Measurements from ENCODE around the gene HIBCH.
A peak's percentile ranks its signal among the peaks of the same experiment; 100 is the strongest.
"Not testable (repeated sequence)": the region's sequence is repeated elsewhere in the genome, so short reads cannot be mapped to it uniquely, and the experiment has no call there.

Gene HIBCH

DNA sequence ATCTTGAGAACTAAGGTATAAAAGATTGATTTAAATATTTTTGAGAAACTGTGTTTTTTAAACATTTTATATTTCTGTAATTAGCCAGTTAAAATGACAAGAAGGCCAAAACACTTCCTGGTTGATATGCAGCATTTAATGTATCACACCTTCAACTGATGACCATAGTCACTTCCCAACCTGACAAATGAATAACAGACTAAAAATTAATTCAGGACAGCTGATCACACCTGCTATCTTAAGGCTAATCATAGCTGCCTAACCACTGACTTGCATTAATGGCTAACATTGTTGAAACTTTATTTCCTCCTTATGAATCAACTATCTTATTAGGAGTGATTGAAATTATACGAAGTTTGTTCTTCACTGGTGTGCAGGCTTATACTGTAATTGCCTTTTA is 131.3 kb downstream of the HIBCH start:
- DNase-seq (ENCODE audit: low read depth): no peak

DNA sequence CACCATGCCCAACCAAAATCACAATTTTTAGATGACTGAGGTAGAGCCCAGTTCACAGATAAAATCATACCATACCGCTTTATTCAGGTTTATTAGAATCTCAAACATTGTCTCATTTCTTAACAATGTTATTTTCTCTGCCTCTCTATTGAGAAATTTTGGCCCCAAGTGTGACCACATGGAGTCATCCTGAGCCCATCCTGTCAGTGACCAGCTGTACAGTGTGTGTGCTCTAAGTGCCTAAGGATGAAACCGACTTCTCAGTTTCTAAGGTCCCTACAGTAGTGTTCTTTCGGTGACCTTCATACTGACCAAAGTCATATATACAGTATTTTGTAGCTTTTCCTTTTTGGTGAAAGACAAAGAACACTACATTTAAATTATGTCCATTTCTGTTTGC is 133.4 kb downstream of the HIBCH start:
- DNase-seq (ENCODE audit: low read depth): peak; percentile 13

DNA sequence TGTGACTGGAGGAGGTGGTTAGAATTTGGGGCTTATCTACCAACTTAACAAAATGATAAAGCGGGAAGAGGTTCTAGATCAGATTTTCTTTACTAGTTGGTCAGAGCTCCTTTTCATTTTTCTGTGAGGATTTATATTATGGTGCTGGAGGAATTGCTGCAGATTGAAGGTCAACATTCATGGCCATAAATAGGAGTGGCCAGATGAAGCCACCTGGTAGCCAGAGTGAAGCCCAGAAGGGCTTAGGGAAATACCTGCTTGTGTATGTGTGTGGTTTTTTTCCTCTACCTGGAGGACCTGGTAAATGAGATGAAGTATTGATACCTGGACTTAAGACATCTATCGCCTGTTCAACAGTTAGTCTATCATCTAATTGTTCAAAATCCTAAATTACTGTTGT is 134.2 kb downstream of the HIBCH start:
- no peak for DNase-seq (ENCODE audit: low read depth)

DNA sequence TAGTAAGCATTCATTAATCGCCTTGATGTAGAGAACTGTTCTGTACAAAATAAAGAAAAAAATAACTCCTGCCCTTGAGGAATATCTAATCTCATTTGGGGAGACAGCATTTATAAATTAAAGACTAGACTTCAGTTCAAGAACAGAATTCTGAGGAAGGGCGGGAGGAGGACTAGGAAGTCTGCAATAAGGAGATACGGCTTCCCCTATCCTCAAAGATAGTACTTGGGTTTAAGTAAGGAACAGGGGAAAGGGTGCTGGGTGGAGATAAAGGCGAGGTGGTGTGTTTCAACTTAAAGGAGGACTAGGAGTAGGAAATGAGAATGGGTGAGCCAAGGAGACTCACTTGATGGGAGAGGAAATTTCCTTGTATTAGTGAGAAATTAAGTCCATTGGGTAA is 135.2 kb downstream of the HIBCH start:
- DNase-seq (ENCODE audit: low read depth): no peak

DNA sequence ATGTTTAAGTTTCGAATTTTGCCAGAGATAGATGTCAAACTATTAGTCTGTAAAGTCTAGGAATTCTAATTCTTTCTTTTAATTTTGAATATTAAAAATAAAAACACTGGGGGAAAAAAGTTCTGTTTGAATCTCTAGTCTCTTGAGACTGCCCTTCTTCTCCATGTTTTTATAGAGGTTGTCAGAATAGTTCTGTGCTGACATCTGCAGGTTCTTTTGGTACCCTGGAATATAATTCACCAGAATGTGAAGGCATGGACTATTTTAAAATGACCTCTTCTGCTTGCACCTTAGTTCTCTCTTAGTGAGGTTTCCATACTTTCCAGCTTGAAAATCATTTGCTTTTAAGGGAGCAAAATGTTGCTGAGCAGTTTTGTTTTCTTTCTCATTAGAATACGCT is 136.1 kb downstream of the HIBCH start:
- DNase-seq (ENCODE audit: low read depth): no peak

DNA sequence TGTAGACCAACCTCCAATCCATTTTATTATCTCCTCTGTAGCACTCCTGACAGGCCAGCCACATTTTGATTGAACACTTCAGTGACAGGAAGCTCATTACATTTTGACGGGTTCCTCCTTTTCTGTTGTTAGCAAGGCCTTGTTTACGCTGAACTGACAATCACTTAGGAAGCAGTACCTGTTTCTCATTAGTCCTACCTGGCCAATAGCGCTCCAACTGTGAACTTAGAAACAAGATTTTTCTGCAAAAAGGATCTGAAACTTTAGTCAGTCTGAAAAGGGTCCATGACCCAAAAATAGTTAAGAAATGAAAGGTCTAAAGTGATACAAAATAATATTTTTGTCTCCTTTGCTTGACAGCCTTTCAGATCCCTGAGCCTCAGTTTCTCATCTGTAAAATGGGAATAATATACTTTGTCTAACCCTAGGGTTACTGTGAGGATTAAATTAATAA is 137.5 kb downstream of the HIBCH start:
- DNase-seq (ENCODE audit: low read depth): no peak

DNA sequence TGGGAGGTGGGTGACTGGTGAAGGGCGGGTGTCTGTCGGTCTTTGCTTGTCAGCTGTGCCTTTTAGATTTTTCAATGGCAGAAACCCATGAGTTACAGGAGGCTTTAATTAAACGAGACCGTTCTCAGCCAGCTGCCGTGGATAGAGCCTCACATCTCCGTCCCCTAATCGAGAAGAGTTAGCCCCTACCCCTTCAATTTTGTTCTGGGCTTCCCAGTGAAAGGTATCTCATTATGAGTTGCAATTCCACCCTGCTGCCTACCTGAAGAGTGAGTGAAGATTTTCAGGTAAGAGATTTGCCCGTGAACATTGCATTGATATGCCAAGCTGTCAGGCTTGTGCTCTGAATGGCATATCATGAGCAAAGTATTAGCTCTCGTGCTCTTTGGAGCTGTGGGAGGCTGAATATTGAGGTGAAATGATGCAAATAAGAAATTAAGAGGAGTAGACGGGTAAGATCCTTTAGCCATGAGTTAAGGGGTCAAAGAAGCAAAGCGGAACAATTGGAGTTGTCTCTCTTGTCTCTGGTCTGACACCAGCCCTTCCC is 138.4 kb downstream of the HIBCH start:
- DNase-seq (ENCODE audit: low read depth): no peak

DNA sequence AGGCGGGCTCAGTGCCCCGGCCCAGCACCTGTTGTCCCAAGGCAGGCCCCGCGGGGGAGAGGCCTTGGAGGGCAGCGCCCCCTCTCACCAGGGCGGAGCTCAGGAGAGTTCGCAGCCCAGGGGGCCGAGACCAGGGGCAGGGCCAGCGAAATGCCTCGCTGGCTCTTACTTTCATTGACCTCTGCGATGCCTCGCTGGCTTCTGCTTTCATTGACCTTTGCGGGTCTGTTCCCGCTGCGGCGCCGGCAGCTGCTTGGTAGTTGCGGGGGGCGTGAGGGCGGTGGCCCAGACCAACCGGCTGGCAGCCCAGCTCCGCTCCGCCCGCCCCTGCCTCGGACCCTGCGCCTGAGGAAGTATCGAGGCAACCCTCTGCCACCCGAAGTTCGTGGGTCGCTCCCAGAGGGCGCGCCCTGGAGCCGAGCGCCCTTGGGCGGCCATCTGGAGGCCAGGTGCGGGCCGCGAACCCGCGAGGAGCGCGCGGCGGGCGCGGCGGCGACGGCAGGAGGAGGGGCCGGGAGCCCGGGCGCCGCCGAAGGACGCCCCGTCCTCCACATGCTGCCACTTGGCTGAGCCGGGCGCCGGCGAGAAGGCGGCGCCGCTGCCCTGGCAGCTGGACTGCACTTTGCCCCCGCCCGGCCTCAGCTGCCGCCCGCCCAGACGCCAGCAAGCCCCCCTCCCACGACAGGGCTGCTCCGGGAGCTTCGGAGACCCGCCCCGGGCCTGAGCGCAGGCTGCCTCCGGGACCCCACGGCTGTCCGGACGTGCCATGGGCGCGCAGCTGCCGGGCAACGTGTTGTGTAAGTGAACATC is 139.1 kb downstream of the HIBCH start:
- DNase-seq (ENCODE audit: low read depth): peak; percentile 57

DNA sequence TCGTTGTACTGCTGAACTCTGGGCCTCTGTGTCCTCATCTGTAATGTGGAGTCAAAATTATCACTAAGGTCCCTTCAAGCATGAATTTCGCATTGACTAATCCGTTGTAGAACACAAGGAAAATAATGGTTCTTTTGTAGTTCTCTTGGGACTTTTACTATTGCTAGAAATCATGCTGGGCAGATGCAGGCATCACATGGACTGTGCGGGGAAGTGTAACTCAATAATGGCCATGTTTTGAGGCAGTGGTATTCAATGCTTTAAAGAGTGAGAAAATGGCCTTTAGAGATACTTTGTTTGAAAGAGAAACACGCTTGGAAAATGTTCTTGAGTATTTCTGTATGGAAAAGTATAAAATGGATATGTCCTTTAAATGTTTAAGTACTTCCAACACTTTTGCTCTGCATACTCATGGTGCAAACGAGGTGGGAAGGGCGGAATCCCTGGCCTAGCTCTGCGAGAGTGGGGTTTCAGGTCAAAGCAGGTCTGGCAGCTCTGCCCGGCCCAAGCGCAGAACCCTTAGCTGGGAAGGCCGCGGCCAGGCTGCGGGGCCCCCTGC is 139.8 kb downstream of the HIBCH start:
- no peak for DNase-seq (ENCODE audit: low read depth)

DNA sequence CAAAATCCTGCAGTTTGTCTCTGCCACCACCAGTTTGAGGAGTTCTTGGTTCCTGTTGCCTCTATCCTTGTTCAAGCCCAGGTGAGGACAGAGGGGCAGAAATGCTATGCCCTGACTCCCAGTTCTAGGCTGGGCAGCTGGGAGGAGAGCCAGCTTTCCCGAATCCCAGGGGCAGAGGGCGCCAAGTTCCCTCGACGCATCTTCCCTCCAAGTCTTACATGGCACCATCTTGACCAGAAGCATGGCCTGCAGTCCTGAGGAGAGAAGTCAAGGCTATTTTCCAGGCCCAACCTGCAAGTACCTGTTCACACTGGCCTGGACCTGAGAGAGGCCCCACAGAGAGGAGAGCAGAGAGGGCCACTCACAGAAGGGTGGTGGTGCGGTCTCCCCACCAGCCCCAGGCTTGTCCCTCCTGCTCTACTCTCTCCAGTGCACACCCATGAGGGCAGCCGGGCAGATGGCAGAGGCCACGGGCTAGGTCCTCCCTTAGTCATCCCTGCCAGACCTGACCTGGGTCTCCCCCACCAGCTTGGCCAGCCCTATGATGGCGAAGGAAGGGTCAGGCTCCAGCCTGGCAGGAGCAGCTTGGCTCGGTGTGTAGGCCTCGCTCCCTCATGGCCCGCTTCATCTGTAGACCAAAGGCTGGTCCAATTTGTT is 141.4 kb downstream of the HIBCH start:
- DNase-seq (ENCODE audit: low read depth): no peak

DNA sequence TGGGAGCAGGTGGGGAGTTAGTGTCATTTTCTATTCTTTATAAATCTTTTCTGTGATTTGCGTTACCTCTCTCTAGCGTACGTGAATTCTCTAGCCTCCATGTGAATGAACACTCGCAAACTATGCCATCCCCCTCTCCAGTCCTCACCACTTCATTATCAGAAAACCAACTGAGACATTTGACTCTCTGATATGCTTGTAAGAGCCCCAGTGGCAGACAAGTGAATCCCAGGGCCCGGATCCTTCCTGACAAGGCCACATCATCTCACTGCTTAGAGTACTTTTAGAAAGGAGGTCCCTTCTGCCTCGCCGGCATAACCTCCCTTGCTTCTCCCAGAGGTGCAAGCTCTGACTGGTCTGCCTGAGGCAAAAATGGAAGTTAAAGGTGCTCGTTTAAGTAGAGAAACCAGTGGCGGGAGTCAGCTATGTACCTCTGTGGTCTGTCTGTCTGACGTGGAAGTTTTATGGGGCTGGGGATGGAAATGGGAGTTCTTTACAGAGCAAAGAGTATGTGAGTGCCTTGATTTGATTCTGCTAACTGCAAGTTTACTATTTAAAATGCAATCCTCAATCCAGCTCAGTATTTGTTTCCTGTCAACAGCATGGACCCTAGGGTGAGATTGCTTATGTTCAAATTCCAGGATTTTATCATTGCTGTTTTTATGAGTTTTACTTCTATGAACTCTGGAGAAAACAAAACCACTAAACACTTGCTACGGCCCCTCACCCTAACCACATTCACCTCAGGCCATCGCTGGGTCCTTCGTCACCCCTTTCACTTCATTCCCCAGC is 142.2 kb downstream of the HIBCH start:
- no peak for DNase-seq (ENCODE audit: low read depth)

DNA sequence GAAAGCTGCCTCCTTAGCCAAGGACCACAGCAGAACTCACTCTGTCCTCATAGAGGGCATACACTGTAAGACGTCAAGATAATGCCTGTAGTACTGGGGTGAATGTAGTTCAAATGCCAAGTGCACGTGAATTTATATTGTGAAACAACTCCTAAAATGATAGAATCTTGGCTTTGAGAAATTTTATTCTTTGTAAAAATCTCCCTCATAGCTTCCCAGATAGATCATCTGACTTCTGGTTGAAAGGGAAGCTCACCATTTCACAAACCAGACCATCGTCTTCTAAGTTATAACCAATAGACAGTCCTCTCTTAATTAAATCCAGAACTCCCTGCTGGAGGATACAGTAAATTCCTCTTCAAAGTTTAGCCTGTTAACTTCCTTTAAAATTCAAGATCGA is 146.2 kb downstream of the HIBCH start:
- DNase-seq (ENCODE audit: low read depth): no peak

DNA sequence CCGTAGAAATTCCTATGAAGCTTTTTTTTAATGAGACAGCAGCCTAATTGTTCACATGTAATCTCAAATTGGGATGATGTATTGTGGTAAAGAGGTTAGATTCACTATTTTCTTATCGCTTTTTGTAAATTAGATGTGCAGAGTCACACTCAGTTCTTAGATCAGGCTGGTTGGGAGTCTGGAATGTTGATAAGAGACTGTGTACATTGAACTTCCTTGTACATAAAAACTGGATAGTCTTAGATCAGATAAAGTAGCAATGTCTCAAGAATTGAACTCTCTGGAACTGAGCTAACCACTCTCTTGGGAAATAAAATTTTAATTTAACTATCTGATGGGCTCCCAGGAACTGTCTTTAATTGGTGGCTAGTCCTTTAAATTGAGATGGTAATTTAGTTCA is 149.0 kb downstream of the HIBCH start:
- no peak for DNase-seq (ENCODE audit: low read depth)

DNA sequence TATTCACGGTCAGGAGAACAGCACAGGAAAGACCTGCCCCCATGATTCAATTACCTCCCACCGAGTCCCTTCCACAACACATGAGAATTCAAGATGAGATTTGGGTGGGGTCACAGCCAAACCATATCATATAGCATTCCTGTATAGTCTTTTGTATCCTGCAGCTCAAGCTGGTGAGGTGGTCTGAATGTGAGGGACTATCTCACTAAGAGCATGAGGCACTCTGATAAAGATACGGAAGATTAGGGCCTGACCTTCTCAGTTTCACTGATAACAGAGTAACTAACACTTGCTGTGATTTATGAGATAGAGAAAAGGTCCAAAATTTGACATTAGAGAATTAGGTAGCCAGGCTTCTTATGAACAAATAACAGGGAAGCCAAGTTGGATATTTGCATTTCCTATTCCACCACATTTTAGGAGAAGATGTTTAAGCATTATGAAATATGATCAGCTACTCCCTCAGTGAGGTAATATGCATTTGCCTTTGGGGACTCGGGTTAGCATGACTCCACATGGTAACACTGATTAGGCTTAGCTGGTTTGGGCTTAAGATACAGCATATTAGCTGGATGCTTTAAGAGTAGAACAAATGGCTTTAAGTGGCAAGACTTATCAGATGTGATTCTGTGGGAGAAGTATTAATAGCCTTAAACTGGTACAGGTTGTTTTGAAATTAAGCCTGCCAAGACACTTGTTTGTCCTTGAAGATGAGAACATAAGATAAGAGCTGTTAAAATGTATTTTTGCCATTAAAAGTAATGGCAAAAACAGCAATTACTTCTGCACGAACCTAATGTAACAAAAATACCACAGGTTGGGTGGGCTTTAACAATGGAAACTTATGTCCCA is 150.2 kb downstream of the HIBCH start:
- DNase-seq (ENCODE audit: low read depth): no peak

DNA sequence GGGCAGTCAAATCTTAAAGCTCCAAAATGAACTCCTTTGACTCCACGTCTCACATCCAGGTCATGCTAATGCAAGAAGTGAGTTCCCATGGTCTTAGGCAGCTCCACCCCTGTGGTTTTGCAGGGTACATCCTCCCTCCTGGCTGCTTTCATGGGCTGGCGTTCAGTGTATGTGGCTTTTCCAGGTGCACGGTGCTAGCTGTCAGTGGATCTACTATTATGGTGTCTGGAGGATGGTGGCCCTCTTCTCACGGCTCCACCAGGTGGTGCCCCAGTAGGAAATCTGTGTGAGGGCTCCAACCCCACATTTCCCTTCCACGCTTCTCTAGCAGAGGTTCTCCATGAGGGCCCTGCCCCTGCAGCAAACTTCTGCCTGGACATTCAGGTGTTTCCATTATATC is 151.9 kb downstream of the HIBCH start:
- DNase-seq (ENCODE audit: low read depth): no peak

DNA sequence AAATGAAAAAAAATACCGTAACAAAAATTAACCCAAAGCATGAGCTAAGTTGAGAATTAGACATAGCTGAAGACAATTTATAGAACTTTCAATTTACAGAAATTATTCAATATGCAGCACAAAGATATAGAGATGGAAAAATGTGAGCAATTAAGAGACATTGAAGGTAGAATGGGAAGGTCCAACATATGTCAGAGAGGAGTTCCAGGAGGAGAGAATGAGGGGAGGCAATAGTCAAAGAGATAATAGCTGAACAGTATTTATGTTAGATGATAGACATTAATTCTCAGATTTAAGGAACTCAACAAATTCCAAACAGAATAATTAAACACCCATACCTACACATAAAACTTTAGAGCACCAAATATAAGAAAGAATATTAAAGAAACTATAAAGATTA is 154.1 kb downstream of the HIBCH start:
- no peak for DNase-seq (ENCODE audit: low read depth)

DNA sequence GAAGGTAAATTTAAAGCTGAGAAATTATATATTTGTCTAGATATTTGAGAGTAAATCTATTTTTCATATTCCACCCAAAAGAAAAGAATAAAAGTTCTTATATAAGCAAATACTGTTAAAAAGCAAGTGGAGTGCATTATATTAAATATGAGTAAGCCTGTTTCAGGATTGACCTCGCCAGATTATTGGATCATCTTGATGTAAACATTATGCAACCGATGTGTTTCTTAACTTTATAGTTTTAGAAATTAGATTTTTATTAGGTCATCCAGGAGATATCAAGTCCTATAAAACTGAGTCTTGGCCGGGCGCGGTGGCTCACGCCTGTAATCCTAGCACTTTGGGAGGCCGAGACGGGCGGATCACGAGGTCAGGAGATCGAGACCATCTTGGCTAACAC is 156.8 kb downstream of the HIBCH start:
- no peak for DNase-seq (ENCODE audit: low read depth)

DNA sequence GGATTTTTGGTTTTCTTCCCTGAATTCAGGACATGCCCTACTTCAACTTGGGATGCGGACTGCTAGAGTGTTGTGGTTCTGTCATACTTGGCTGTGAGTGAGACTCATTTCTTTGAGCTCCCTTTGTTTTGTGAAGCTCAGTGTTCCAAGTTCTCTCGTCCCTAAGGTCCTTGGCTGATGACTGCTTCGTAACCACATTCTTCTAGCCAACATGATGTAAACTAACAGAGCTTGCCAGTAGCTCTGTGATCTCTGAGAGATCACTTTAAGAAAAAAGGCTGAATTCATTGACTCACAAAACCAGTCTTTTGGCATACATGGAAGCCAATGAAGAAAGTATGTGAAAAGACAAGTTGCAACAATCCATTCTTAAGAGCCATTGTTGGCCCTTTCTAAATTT is 160.2 kb downstream of the HIBCH start:
- DNase-seq (ENCODE audit: low read depth): no peak

DNA sequence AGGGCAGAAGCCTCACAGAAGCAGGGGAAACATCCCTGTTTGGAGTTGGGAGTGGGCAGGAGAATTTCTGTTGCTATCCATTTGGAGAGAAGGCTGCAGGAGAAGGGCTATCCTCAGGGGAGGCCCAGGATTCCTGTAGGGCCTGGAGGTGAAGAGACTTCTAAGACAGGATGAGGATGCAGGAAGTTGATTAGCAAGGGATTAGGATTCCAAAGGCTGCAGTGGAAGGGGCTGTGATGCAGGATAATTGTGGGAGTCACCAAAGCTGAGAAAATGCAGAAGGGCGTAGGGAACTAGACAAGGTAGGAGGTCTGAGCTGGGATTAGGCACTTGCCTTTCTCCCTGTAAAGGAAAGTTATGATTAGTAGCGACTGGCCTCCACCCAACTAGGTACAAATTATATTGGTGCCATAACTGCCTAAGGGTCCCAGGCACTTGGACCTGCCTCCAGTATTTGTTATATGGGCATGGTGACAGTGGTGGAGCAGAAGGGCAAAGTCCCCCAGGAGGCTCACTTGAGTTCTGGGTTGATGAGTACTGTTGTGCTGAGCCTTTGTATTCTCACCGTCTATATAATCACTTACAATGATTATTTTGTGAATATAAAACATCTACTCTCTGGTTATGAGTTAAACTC is 160.7 kb downstream of the HIBCH start:
- DNase-seq (ENCODE audit: low read depth): no peak

DNA sequence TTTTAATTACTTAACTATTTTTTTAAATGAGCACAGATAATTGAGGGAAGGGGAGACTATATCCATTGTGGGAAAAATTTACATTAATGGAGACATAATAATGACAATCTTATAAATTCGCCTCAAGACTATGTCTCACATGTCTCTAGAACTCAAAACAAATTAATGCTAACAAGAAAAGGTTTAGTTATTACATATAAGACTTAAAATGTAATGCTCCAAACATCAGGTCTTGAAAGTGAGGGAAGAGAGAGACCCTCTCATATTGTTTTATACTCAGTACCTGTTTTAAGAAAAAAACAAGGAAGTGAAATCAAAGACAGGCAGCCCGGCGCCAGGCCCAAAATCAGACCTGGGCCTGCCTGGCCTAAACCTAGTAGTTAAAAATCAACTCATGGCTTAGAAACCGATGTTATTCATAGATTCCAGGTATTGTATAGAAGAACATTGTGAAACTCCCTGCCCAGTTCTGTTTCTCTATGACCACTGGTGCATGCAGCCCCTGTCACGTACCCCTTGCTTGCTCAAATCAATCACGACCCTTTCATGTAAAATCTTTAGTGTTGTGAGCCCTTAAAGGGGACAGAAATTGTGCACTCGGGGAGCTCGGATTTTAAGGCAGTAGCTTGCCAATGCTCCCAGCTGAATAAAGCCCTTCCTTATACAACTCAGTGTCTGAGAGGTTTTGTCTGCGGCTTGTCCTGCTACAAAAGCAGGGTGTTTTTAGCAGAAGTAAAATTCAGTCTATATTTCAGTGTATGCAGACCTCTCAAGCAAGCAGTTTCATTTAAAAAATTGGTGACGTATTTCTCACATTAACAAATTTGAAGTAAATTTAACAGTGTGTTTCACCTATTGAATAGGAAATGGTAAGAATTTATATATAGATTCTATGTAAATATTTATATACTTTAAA is 161.8 kb downstream of the HIBCH start:
- not testable (repeated sequence) for DNase-seq (ENCODE audit: low read depth)
